Activated naive CD4-positive, alpha-beta T cell treated with anti-CD3 and anti-CD28 coated beads, Interleukin-2, amount 50 U/mL, for 24 hours (primary cell): Measurements from ENCODE around the gene CLEC16A.
"Not testable (repeated sequence)": the region's sequence is repeated elsewhere in the genome, so short reads cannot be mapped to it uniquely, and the experiment has no call there.

Experiments
- H3K27ac Mint-ChIP-seq: one replicate; pipeline ENCODE4 v1.8.0; 2021; ENCODE audit warnings: mild to moderate bottlenecking, mixed read lengths
- H3K27me3 Mint-ChIP-seq: one replicate; pipeline ENCODE4 v1.8.0; 2021; ENCODE audit warnings: mixed read lengths
- H3K36me3 Mint-ChIP-seq: one replicate; pipeline ENCODE4 v1.8.0; 2021; ENCODE audit warnings: mixed read lengths
- H3K4me1 Mint-ChIP-seq: one replicate; pipeline ENCODE4 v1.8.0; 2021; ENCODE audit warnings: mixed read lengths
- H3K4me3 Mint-ChIP-seq: one replicate; pipeline ENCODE4 v1.8.0; 2021; ENCODE audit warnings: mild to moderate bottlenecking, mixed read lengths
- H3K9me3 Mint-ChIP-seq: one replicate; pipeline ENCODE4 v1.8.0; 2021; ENCODE audit warnings: mixed read lengths

The CLEC16A gene

DNA sequence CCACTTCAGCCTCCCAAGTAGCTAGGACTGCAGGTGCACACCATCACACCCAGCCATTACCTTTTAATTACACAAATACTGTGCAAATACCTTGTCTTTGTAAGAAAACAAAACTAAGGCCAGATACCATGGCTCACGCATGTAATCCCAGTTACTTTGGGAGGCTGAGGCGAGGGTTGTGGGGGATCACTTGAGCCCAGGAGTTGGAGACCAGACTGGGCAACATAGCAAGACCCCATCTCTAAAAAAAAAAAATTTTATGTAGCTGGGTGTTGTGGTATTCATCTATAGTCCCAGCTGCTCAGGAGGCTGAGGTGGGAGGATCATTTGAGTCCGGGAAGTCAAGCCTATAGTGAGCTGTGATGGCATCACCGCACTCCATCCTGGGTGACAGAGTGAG is 151.6 kb downstream of the CLEC16A start:
- Mint-ChIP-seq H3K36me3 (peaks cover 1% of the 10 kb centered on the region), H3K27me3 (no peaks in the 10 kb centered on the region), H3K9me3 (no peaks in the 10 kb centered on the region), H3K27ac (no peak overlapping the region), H3K4me3 (no peak overlapping the region), H3K4me1 (peaks cover 47% of the 10 kb centered on the region)

DNA sequence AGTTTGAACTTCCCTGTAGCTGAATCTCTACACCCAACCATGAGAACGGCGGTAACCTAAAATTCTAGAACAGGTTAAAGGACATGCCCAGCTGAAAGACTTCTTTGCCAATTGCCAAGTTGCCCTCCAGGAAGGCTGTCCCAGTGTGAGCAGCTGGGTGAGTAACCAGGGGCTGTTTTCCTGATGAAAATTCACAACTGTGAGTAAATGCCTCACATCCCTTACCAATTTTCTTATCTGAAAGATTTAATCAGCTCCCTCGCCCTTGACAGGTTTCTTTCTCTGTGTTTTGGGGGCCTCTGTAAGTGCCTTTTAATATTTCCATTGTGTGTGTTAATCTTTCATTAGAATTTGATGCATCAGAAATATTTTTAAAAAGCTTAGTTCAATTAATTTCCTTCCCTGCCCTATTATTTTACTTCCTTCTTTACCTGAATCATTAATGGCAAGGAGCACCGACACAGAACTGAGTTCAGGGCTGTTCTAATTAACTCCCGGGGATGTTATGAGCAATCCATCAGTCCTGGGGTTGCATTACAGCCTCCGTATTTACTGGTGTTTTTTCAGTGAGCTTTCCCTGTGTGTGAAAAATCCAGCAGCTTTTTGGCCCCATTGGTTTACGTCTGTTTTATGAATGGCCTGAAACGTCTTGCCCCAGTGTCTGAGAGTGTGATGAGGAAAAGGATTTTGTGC is 152.9 kb downstream of the CLEC16A start:
- Mint-ChIP-seq H3K36me3 (peaks cover 1% of the 10 kb centered on the region), H3K4me1 (peaks cover 46% of the 10 kb centered on the region), H3K9me3 (no peaks in the 10 kb centered on the region), H3K27me3 (no peaks in the 10 kb centered on the region), H3K27ac (peak overlapping the region; percentile 38), H3K4me3 (no peak overlapping the region)

DNA sequence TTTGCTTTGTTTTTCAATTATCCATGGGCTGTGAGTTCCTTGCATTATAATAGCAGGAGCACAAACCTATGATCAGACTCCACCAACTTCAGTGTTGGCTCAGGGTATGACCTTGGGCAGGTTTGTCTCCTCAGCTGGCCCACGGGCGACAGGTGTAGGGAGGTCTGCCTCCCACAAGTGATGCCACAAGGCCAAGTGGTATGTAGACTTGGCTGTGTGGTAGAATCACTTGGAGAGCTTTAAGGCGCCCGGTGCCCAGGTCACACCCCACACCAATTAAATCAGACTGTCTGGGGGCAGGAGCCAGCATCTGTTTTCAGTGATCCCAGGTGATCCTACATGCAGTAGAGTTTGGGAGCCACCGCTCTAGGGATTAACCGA is 153.4 kb downstream of the CLEC16A start:
- no peaks in the 10 kb centered on the region for H3K27me3 Mint-ChIP-seq
- H3K4me1 Mint-ChIP-seq: peaks cover 47% of the 10 kb centered on the region
- H3K4me3 Mint-ChIP-seq: no peak overlapping the region
- peaks cover 4% of the 10 kb centered on the region for H3K36me3 Mint-ChIP-seq
- no peaks in the 10 kb centered on the region for H3K9me3 Mint-ChIP-seq
- H3K27ac Mint-ChIP-seq: peak overlapping the region; percentile 38

DNA sequence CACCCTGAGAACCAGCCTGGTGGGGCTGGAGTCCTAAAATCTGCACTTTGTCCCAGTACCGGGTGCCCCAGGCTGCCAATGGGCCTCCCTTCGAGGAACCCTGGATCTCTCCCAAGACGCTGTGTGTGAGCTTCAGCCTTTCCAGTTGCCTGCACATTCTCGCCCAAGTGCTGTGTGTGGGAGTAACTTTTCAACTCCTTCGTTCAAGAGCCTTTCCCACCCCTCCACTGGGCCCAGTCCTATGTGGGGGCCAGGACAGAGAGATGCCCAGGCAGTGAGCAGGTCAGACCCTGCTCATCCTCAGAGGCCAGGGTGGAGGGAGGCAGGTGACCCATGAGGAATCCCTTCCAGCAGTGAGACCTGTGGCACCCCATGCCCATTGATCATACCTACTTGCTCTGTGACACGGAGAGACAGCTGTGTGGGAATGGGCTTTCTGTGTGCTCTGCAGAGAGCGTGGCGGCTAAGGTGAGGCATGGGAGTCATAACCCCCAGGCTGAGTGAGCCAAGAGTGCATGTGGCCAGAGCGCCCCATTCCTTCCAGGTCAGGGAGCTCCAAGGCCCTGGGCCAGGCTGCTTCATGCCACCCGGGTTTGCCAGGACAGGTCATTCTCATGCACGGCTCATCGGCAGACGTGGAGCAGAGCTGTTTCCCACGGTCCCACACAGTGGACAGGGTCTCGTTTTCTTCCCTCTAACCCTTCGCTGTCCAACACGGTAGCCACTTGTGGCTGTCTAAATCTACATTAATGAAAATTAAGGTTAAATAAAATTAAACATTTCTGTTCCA is 154.4 kb downstream of the CLEC16A start:
- H3K4me1 Mint-ChIP-seq: peaks cover 41% of the 10 kb centered on the region

DNA sequence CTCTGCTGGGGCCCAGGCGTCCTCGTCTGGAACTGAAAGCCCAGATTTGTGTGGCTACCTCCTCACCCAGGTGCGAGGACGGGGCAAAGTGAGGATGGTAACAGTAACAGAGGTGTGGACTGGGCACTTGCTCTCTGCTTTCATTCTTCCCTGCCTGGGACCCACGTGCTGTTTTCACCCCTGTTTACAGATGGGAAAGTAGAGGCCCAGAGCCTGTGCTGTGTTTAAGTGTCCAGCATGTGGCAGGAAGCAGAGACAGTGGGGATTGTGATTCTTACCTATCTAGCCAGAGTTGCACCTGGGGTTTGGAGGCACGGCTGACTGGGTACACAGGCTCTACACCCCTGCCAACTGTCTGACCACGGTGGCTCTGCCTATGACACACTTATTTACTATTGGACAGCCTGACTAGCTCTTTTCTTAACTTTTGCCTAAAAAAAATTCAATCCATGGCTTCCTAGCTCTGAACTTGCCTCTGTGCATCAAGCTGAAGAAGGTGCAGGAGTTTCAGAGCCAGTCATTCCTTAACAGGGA is 155.4 kb downstream of the CLEC16A start:
- Mint-ChIP-seq H3K27ac (no peak overlapping the region), H3K9me3 (no peaks in the 10 kb centered on the region), H3K36me3 (peaks cover 4% of the 10 kb centered on the region), H3K4me1 (peaks cover 38% of the 10 kb centered on the region), H3K27me3 (no peaks in the 10 kb centered on the region), H3K4me3 (no peak overlapping the region)

More for the DNA sequence above, 154.4 kb downstream of the CLEC16A start:
- Mint-ChIP-seq H3K9me3 (no peaks in the 10 kb centered on the region), H3K27ac (no peak overlapping the region), H3K4me3 (no peak overlapping the region), H3K36me3 (peaks cover 4% of the 10 kb centered on the region), H3K27me3 (no peaks in the 10 kb centered on the region)

DNA sequence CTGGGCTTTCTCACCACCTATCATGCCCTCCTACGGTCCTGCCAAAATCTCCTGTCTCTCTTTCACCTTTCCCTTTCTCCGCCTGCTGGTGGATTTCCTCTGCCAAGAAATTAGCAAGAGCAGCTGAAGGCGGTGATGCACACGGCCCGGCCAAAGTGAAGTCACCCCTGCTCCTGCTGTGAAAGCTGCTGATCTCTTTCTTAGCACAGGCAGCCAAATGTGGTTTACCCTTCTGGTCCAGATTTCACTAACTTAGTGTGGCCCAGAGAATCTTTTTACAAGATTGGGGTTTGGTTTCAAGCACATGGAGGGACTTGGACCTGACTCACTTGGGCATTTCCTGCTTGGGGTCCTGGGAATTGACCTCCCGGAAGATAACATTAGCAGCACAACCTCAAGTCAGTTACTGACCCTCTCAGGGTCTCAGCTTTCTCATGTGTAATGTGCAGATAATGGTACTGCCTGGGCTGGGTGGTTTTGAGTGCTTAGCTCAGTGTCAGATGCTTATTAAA is 155.9 kb downstream of the CLEC16A start:
- no peaks in the 10 kb centered on the region for H3K27me3 Mint-ChIP-seq
- peaks cover 4% of the 10 kb centered on the region for H3K36me3 Mint-ChIP-seq
- no peaks in the 10 kb centered on the region for H3K9me3 Mint-ChIP-seq
- H3K4me1 Mint-ChIP-seq: peaks cover 38% of the 10 kb centered on the region
- no peak overlapping the region for H3K27ac Mint-ChIP-seq
- no peak overlapping the region for H3K4me3 Mint-ChIP-seq

DNA sequence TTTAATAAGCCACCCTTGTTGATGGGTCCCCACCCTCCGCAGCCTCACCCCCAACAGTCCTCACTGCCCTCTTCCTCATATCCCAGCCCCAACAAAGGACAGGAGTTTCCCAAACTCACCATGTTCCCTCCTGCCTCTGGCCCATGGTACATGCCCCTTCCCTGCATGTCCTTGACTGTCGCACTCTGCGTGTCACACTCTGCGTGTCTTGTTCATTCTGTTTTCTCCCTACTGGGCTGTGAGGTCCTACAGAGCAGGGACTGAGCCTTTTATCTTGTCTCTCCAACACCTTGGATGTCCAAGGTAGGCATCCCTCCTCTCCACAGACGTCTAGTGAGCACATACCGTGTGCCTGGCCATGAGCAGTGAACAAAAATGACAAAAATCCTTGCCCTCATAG is 156.9 kb downstream of the CLEC16A start:
- no peaks in the 10 kb centered on the region for H3K27me3 Mint-ChIP-seq
- peaks cover 4% of the 10 kb centered on the region for H3K36me3 Mint-ChIP-seq
- H3K27ac Mint-ChIP-seq: no peak overlapping the region
- peaks cover 41% of the 10 kb centered on the region for H3K4me1 Mint-ChIP-seq
- no peaks in the 10 kb centered on the region for H3K9me3 Mint-ChIP-seq
- no peak overlapping the region for H3K4me3 Mint-ChIP-seq

DNA sequence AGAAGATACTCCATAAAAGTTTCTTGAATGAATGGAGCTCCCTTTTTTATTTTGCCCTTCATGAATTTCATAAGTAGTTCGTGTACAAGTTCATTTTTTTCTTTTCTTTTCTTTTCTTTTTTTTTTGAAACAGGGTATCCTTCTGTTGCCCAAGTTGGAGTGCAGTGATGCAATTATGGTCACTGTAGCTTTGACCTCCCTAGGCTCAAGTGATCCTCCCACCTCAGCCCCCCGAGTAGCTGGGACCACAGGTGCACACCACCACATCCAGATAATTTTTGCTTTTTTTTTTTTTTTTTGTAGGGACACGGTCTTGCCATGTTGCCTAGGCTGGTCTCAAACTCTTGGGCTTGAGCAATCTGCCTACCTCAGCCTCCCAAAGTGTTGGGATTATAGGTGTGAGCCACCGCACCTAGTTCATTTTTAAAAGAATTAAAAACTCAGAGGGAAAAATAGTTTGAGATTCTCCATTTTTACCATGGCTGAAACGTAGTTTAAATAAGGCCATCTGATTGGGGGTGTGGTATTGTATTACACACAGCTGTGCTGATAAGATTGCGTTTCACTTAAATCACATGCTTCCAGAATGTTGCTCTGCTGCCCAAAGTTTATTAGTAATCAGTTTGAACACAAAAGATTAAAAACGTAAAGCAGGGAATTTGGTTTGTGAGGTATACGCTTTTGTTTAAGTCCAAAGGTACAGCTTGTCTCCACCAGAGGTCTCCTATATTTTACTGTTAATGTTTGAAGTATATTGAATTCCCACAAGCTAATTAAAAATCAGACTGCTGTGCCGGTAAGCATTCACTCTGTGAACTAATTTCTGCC is 157.5 kb downstream of the CLEC16A start:
- Mint-ChIP-seq H3K27me3 (no peaks in the 10 kb centered on the region), H3K27ac (no peak overlapping the region), H3K4me1 (peaks cover 37% of the 10 kb centered on the region), H3K4me3 (no peak overlapping the region), H3K36me3 (peaks cover 4% of the 10 kb centered on the region), H3K9me3 (no peaks in the 10 kb centered on the region)

DNA sequence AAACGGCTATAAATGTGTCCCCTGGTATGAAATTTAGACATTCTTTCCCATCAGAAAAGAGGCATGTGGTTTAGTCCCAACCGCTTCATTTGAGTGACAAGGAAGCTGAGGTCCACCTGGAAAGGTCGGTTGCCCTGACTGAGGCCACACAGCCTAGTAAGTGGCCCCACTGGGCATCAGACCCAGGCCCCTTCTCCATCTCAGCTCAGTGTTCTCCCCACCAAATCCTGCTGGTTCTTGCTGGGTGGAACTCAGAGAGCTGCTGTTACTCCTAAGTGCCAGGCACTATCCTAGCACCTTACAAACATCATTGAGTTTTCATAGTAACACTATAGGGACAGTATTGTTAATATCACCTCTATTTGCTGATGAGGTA is 158.1 kb downstream of the CLEC16A start:
- peak overlapping the region; percentile 41 for H3K27ac Mint-ChIP-seq
- peaks cover 37% of the 10 kb centered on the region for H3K4me1 Mint-ChIP-seq

DNA sequence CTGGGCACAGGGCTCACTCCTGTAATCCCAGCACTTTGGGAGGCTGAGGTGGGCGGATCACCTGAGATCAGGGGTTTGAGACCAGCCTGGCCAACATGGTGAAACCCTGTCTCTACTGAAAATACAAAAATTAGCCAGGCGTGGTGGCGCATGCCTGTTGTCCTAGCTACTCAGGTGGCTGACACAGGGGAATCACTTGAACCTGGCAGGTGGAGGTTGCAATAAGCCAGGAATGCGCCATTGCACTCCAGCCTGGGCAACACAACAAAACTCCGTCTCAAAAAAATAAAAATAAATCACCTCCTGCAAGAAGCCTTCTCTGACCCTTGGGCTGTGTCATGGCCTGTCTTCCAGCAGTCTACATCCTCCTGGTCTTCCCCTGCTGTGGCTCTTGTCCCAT is 158.9 kb downstream of the CLEC16A start:
- not testable (repeated sequence) for H3K36me3 Mint-ChIP-seq, H3K27ac Mint-ChIP-seq, H3K9me3 Mint-ChIP-seq, H3K27me3 Mint-ChIP-seq, H3K4me3 Mint-ChIP-seq
- H3K4me1 Mint-ChIP-seq: peaks cover 37% of the 10 kb centered on the region

More for the DNA sequence above, 158.1 kb downstream of the CLEC16A start:
- H3K36me3 Mint-ChIP-seq: peaks cover 4% of the 10 kb centered on the region
- no peaks in the 10 kb centered on the region for H3K9me3 Mint-ChIP-seq
- no peak overlapping the region for H3K4me3 Mint-ChIP-seq
- no peaks in the 10 kb centered on the region for H3K27me3 Mint-ChIP-seq

DNA sequence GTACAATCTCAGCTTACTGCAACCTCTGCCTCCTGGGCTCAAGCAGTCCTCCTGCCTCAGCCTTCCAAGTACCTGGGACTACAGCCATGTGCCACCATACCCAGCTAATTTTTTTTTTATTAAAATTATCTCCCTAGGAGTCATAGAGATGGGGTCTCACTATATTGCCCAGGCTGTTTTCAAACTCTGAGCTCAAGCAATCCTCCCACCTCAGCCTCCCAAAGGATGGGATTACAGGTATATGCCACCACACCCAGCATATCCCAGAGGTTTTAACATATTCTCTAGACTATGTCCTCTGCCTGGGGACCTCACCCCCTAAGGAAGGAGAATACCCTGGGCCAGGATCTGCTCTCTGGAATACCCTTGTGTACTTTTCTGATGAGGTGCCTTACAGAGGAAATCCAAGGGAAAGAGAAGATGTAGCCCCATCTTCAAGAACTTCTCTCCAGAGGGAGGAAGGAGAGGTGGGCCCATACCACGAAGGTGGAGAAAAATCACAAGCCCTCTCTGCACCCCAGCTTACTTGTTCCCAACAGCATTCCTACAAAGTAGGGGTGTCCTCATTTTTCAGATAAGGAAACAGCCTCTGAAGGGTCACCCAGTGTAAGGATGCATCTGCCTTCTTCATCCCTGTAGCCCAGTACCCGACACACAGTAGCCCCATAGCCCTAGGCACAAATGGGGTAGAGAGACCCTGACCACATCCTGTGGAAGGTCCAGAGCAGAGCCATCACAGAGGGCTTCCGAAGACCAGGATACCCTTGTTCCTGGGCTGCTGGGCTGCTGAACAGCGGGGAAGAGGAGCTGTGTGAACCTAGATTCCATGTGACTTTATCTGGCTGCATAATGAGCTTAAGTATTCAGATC is 160.0 kb downstream of the CLEC16A start:
- Mint-ChIP-seq H3K27me3 (no peaks in the 10 kb centered on the region), H3K4me3 (no peak overlapping the region), H3K36me3 (peaks cover 4% of the 10 kb centered on the region), H3K27ac (peak overlapping the region; percentile 20), H3K4me1 (peaks cover 37% of the 10 kb centered on the region), H3K9me3 (no peaks in the 10 kb centered on the region)

DNA sequence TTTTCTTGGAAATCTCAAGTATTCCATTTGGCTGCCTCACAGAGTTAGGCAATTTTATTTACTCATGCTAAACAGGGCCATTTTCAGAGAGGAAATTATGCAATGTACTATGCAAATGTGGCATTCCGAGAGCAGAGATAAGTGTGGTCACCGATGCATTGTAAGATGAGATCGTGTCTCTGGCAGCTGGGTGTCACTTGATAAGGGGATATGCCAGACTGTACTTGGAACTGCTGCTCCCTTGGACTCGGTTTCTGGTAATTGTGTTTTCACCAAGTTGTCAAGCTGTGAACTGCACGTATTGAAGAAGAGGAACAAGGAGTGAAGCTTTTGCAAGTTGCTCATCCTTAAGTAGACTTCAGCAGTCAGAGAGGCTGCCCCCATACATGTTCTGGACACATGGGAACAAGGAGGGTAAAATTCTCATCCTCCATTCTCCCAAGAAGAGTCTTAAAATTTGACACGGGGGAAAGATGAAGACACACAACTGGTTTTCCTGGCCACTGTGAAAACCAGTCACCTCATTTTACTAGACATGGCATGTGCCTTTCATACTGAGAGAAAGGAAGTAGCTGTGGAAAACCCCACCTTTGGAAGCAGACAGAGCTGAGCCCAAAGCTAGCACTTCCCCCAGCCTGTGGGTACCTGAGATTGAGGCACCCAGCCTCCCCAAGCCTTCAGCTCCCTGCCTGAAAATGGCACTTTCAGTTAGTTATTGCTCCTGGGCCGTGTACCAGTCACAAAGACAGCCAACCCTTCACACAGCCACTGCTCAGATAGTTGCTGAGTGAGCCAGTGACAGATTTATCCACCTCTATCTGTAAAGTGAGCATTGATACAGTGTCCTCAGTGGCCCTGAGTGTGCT is 160.9 kb downstream of the CLEC16A start:
- H3K36me3 Mint-ChIP-seq: peaks cover 2% of the 10 kb centered on the region
- H3K9me3 Mint-ChIP-seq: no peaks in the 10 kb centered on the region
- H3K4me3 Mint-ChIP-seq: peak overlapping the region; percentile 54
- H3K27ac Mint-ChIP-seq: peak overlapping the region; percentile 81
- no peaks in the 10 kb centered on the region for H3K27me3 Mint-ChIP-seq
- H3K4me1 Mint-ChIP-seq: peaks cover 33% of the 10 kb centered on the region

DNA sequence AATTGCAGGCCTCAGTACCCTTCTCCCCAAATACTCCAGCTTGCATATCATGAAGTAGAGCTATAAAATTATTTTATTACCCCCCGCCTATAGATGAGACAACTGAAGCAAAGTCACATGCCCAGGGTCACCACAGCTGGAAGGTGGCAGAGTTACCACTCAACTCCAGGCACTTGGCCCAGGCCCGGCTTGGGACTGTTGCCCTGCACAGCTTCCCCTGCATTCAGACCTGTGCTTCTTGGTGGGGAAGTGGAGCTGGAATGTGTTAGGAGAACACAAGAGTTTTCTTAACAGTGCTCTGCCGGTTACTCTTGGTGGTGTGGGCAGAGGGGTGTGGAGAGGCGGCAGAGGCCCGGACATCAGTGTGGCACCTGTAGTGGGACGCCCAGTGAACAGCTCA is 162.4 kb downstream of the CLEC16A start:
- H3K9me3 Mint-ChIP-seq: no peaks in the 10 kb centered on the region
- no peak overlapping the region for H3K27ac Mint-ChIP-seq
- peaks cover 2% of the 10 kb centered on the region for H3K36me3 Mint-ChIP-seq
- no peak overlapping the region for H3K4me3 Mint-ChIP-seq
- H3K27me3 Mint-ChIP-seq: no peaks in the 10 kb centered on the region
- H3K4me1 Mint-ChIP-seq: peaks cover 33% of the 10 kb centered on the region
